H9 (cell line): ENCODE results near the gene SUMO2. TPM values are rescaled to one million over a fixed set of nuclear protein-coding genes. Genes with fewer than 3 reads are reported as not detected.
"Not testable (repeated sequence)": the region's sequence is repeated elsewhere in the genome, so short reads cannot be mapped to it uniquely, and the experiment has no call there.

ENCODE experiments used
- DNase-seq: peaks from one replicate; pipeline ENCODE4 v3.0.0-alpha.2; 2017
- H2AFZ ChIP-seq: one replicate; pipeline ENCODE4 v1.6.1; 2013; ENCODE audit warnings: mild to moderate bottlenecking, low read length, control low read depth, moderate library complexity
- H2AK5ac ChIP-seq: 2 replicates; pipeline ENCODE4 v1.6.1; 2013; ENCODE audit warnings: low read length, control low read depth, mixed read lengths; ENCODE audit not compliant: insufficient read length
- H2BK120ac ChIP-seq: one replicate; pipeline ENCODE4 v1.6.1; 2013; ENCODE audit warnings: low read depth, mild to moderate bottlenecking, low read length, control low read depth, inconsistent platforms; ENCODE audit not compliant: poor library complexity, severe bottlenecking
- H2BK12ac ChIP-seq: 2 replicates; pipeline ENCODE4 v1.6.1; 2013; ENCODE audit warnings: low read length, control low read depth, mixed read lengths, low read depth; ENCODE audit not compliant: insufficient read length
- H2BK15ac ChIP-seq: 2 replicates; pipeline ENCODE4 v1.6.1; 2013; ENCODE audit warnings: low read depth, low read length, control low read depth
- H2BK20ac ChIP-seq: one replicate; pipeline ENCODE4 v1.6.1; 2013; ENCODE audit warnings: low read depth, mild to moderate bottlenecking, low read length, control low read depth, inconsistent platforms; ENCODE audit not compliant: poor library complexity, severe bottlenecking
- H2BK5ac ChIP-seq: 2 replicates; pipeline ENCODE4 v1.6.1; 2013; ENCODE audit warnings: low read length, control low read depth, mixed read lengths; ENCODE audit not compliant: insufficient read length
- H3K14ac ChIP-seq: 2 replicates; pipeline ENCODE4 v1.6.1; 2013; ENCODE audit warnings: low read length, control low read depth; ENCODE audit not compliant: insufficient read depth
- H3K18ac ChIP-seq: 2 replicates; pipeline ENCODE4 v1.6.1; 2013; ENCODE audit warnings: low read depth, mild to moderate bottlenecking, mixed read lengths, low read length, control low read depth; ENCODE audit not compliant: insufficient read length
- H3K23ac ChIP-seq: 2 replicates; pipeline ENCODE4 v1.6.1; 2013; ENCODE audit warnings: low read length, control low read depth, mixed read lengths, low read depth; ENCODE audit not compliant: insufficient read length
- H3K23me2 ChIP-seq: 2 replicates; pipeline ENCODE4 v1.6.1; 2013; ENCODE audit warnings: low read depth, mild to moderate bottlenecking, mixed read lengths, low read length, control low read depth; ENCODE audit not compliant: insufficient read length, poor library complexity, severe bottlenecking
- H3K27ac ChIP-seq: 2 replicates; pipeline ENCODE4 v1.5.1; 2013; ENCODE audit warnings: low read length, control low read depth, mixed read lengths, low read depth; ENCODE audit not compliant: insufficient read length
- H3K27me3 ChIP-seq: 2 replicates; pipeline ENCODE4 v1.6.1; 2013; ENCODE audit warnings: low read length, control low read depth, inconsistent platforms; ENCODE audit not compliant: insufficient read depth
- H3K4ac ChIP-seq: 2 replicates; pipeline ENCODE4 v1.6.1; 2013; ENCODE audit warnings: low read depth, mild to moderate bottlenecking, control low read depth, inconsistent platforms, low read length, moderate library complexity
- H3K4me1 ChIP-seq: 2 replicates; pipeline ENCODE4 v1.6.1; 2013; ENCODE audit warnings: low read length, control low read depth, inconsistent platforms; ENCODE audit not compliant: insufficient read depth
- H3K4me2 ChIP-seq: 2 replicates; pipeline ENCODE4 v1.6.1; 2013; ENCODE audit warnings: low read length, control low read depth, mixed read lengths; ENCODE audit not compliant: insufficient read length, insufficient read depth
- H3K56ac ChIP-seq: 2 replicates; pipeline ENCODE4 v1.6.1; 2013; ENCODE audit warnings: low read depth, mild to moderate bottlenecking, mixed read lengths, low read length, control low read depth; ENCODE audit not compliant: insufficient read length
- H3K79me1 ChIP-seq: 2 replicates; pipeline ENCODE4 v1.6.1; 2013; ENCODE audit warnings: low read depth, mild to moderate bottlenecking, moderate library complexity, low read length, control low read depth, inconsistent platforms; ENCODE audit not compliant: insufficient read depth, poor library complexity, severe bottlenecking
- H3K79me2 ChIP-seq: 2 replicates; pipeline ENCODE4 v1.6.1; 2013; ENCODE audit warnings: low read length, control low read depth, inconsistent platforms; ENCODE audit not compliant: insufficient read depth
- H3K9ac ChIP-seq: 2 replicates; pipeline ENCODE4 v1.6.1; 2013; ENCODE audit warnings: low read length, control low read depth, mixed read lengths; ENCODE audit not compliant: insufficient read length; ENCODE audit errors: extremely low read depth
- H3K9me3 ChIP-seq: one replicate; pipeline ENCODE4 v1.6.1; 2013; ENCODE audit warnings: low read depth, low read length, inconsistent platforms; ENCODE audit not compliant: control insufficient read depth
- H3T11ph ChIP-seq: one replicate; pipeline ENCODE4 v1.6.1; 2013; ENCODE audit warnings: mild to moderate bottlenecking, low read length, control low read depth, inconsistent platforms
- H4K20me1 ChIP-seq: one replicate; pipeline ENCODE4 v1.6.1; 2013; ENCODE audit not compliant: control insufficient read depth, insufficient read length, insufficient read depth
- H4K5ac ChIP-seq: 2 replicates; pipeline ENCODE4 v1.6.1; 2013; ENCODE audit warnings: low read depth, mild to moderate bottlenecking, mixed read lengths, low read length, control low read depth; ENCODE audit not compliant: insufficient read length
- H4K8ac ChIP-seq: replicated peaks from 2 replicates; pipeline ENCODE4 v1.6.1; 2013; ENCODE audit warnings: low read length, control low read depth, mixed read lengths, low read depth; ENCODE audit not compliant: insufficient read length
- H4K91ac ChIP-seq: 2 replicates; pipeline ENCODE4 v1.6.1; 2013; ENCODE audit warnings: low read depth, mild to moderate bottlenecking, moderate library complexity, mixed read lengths, low read length, control low read depth; ENCODE audit not compliant: insufficient read length
- H3K27ac Mint-ChIP-seq, 3 experiments: 2 replicates in 2 of 3; 3 replicates in 1 of 3; pipeline ENCODE4 v1.8.0; 2020 to 2021; ENCODE audit warnings: mixed read lengths in 3 of 3, mild to moderate bottlenecking in 1 of 3, moderate library complexity in 1 of 3
- H3K27me3 Mint-ChIP-seq: 2 replicates; pipeline ENCODE4 v1.8.0; 2021; ENCODE audit warnings: low read depth, mild to moderate bottlenecking, moderate library complexity, mixed read lengths
- H3K36me3 Mint-ChIP-seq, 3 experiments: 2 replicates in 2 of 3; 3 replicates in 1 of 3; pipeline ENCODE4 v1.8.0; 2020 to 2021; ENCODE audit warnings: low read depth in 3 of 3, mixed read lengths in 3 of 3; ENCODE audit not compliant: insufficient read depth in 1 of 3
- H3K4me1 Mint-ChIP-seq, 2 experiments: 2 replicates each; pipeline ENCODE4 v1.8.0; 2020; ENCODE audit warnings: mixed read lengths in 2 of 2
- H3K4me3 Mint-ChIP-seq, 2 experiments: 2 replicates in 1 of 2; 3 replicates in 1 of 2; pipeline ENCODE4 v1.8.0; 2020 to 2021; ENCODE audit warnings: mild to moderate bottlenecking in 2 of 2, mixed read lengths in 2 of 2, moderate library complexity in 1 of 2
- H3K9me3 Mint-ChIP-seq, 2 experiments: 2 replicates in 1 of 2; 3 replicates in 1 of 2; pipeline ENCODE4 v1.8.0; 2020; ENCODE audit warnings: mild to moderate bottlenecking in 2 of 2, mixed read lengths in 2 of 2, moderate library complexity in 1 of 2
- CTCF ChIP-seq: fragments of 200-600 bp; sonication (generic); conservative IDR thresholded peaks from 3 replicates; pipeline ENCODE4 v1.8.0; 2021; ENCODE audit warnings: antibody characterized with exemption, mild to moderate bottlenecking
- WGBS: extraction: QIAGEN DNeasy Blood & Tissue Kit; methylation state at CpG from one replicate; pipeline ENCODE4 v1.1.7; 2013; ENCODE audit warnings: missing lambda C conversion rate, low lambda C conversion rate, mixed read lengths; ENCODE audit not compliant: insufficient read length; ENCODE audit errors: extremely low coverage; 5-methylcytosine and 5-hydroxymethylcytosine counted together
- total RNA-seq: library from RNA; stranded (reverse); gene quantifications from 2 replicates; pipeline ENCODE4 v1.2.1, GENCODE V29; 2021

Gene SUMO2
- total RNA-seq, 1 experiment from 2014 or later = 813 TPM

GRCh38 chr17:75133001-75133400 lies 49.8 kb downstream of the SUMO2 start:
- Mint-ChIP-seq H3K27me3 (no peaks in the 10 kb centered on the region; the same call in 1 of the 2 replicates), H3K9me3 (no peaks in the 10 kb centered on the region), H3K36me3 (peaks cover 13 to 45% (median 39%) of the 10 kb centered on the region in 3 experiments), H3K27ac (peak overlapping the region in 1 of 3 experiments; percentile 28; a peak in 2 of 7 replicates), H3K4me3 (peak overlapping the region; percentile 9 to 14; a peak in 1 of 5 replicates), H3K4me1 (peaks cover 5 to 10% of the 10 kb centered on the region in 2 experiments)
- Histone ChIP-seq H3K56ac (no peak overlapping the region), H4K5ac (no peak overlapping the region), H3K27ac (no peak overlapping the region), H3T11ph (no peak overlapping the region), H4K8ac (no peak overlapping the region), H3K79me1 (no peaks in the 10 kb centered on the region), H3K18ac (no peak overlapping the region), H2AFZ (no peak overlapping the region), H2AK5ac (no peak overlapping the region), H2BK12ac (no peak overlapping the region), H3K14ac (no peak overlapping the region), H3K23me2 (peaks cover 8% of the 10 kb centered on the region), H2BK5ac (no peak overlapping the region), H3K4ac (no peak overlapping the region), H3K9ac (no peak overlapping the region), H4K20me1 (peaks cover 4% of the 10 kb centered on the region), H3K23ac (no peak overlapping the region), H2BK120ac (no peak overlapping the region), H3K27me3 (no peaks in the 10 kb centered on the region), H2BK20ac (no peak overlapping the region), H3K79me2 (no peaks in the 10 kb centered on the region), H3K9me3 (no peaks in the 10 kb centered on the region), H2BK15ac (no peak overlapping the region), H3K4me2 (no peak overlapping the region), H4K91ac (no peak overlapping the region), H3K4me1 (no peaks in the 10 kb centered on the region)
- no peak for DNase-seq
- no peak for TF ChIP-seq CTCF
- WGBS = no CpG with 5 or more reads among the region's 3 CpGs

- H3K27me3 Mint-ChIP-seq, H3T11ph ChIP-seq, H2BK12ac ChIP-seq, H2AK5ac ChIP-seq, H4K20me1 ChIP-seq, H3K9me3 Mint-ChIP-seq, H4K91ac ChIP-seq, DNase-seq, H3K56ac ChIP-seq, H3K27ac ChIP-seq, H3K23ac ChIP-seq, H2BK5ac ChIP-seq, H3K27me3 ChIP-seq, H4K8ac ChIP-seq, H3K4ac ChIP-seq, H2BK20ac ChIP-seq, H3K9me3 ChIP-seq, H2BK15ac ChIP-seq, H3K4me1 ChIP-seq, H3K23me2 ChIP-seq, H2AFZ ChIP-seq, H2BK120ac ChIP-seq, H3K79me1 ChIP-seq, H3K79me2 ChIP-seq, H4K5ac ChIP-seq: not testable (repeated sequence)
- Histone ChIP-seq H3K14ac (peak overlapping the region; percentile 86), H3K9ac (peak overlapping the region; percentile 67), H3K4me2 (peak overlapping the region; percentile 34), H3K18ac (peak overlapping the region; percentile 88)
- no CpG with 5 or more reads among the region's 40 CpGs for WGBS
- Mint-ChIP-seq H3K4me1 (peaks cover 5 to 10% of the 10 kb centered on the region in 2 experiments), H3K4me3 (peak overlapping the region; percentile 83 to 85), H3K36me3 (peaks cover 13 to 42% (median 39%) of the 10 kb centered on the region in 3 experiments), H3K27ac (peak overlapping the region; percentile 85 to 95 (median 95); a peak in 6 of 7 replicates)
Observed at GRCh38 chr17:75132018-75133000, 50.5 kb downstream of the SUMO2 start.
